Ovary (tissue), 9 donors: Measurements from ENCODE around the gene CACHD1. TPM values are rescaled to one million over a fixed set of nuclear protein-coding genes. Genes with fewer than 3 reads are reported as not detected.
"Not testable (repeated sequence)": the region's sequence is repeated elsewhere in the genome, so short reads cannot be mapped to it uniquely, and the experiment has no call there.

Experiments used
- DNase-seq, 5 donors: peaks; one replicate each; pipeline ENCODE4 v3.0.0-alpha.2; 2019 to 2020
- H3K27ac ChIP-seq, 2 donors: fragments of 200-600 bp; one replicate each; pipeline versions ENCODE4 v1.5.1 to v1.8.0; 2019 to 2022
- H3K27me3 ChIP-seq: fragments of 200-600 bp; one replicate; pipeline ENCODE4 v1.8.0; 2022
- H3K36me3 ChIP-seq: fragments of 200-600 bp; sonication (generic); one replicate; pipeline ENCODE4 v1.5.1; 2019
- H3K4me1 ChIP-seq: one replicate; pipeline ENCODE4 v1.8.1; 2013; ENCODE audit warnings: mild to moderate bottlenecking, moderate library complexity; ENCODE audit not compliant: insufficient read depth
- H3K4me3 ChIP-seq: fragments of 200-600 bp; sonication (generic); one replicate; pipeline ENCODE4 v1.5.1; 2017
- H3K9me3 ChIP-seq, 2 donors: fragments of 200-600 bp in 1 of 2; sonication (generic) in 1 of 2; one replicate each; pipeline versions ENCODE4 v1.5.1 to v1.8.1; 2013 to 2019; ENCODE audit warnings: mild to moderate bottlenecking in 1 of 2, moderate library complexity in 1 of 2
- CTCF ChIP-seq, 3 donors: fragments of 450-650 bp in 2 of 3; fragments of 200-600 bp in 1 of 3; IDR thresholded peaks; one replicate each; pipeline versions ENCODE4 v1.5.1 to v1.8.0; 2016 to 2022; ENCODE audit warnings: antibody characterized with exemption in 3 of 3, mild to moderate bottlenecking in 1 of 3
- EP300 ChIP-seq: sonication (generic); formaldehyde crosslinking; IDR thresholded peaks from one replicate; pipeline ENCODE4 v1.6.1; 2017; ENCODE audit warnings: antibody characterized with exemption
- POLR2A ChIP-seq: fragments of 450-650 bp; IDR thresholded peaks from one replicate; pipeline ENCODE4 v1.6.1; 2017; ENCODE audit warnings: antibody characterized with exemption, mild to moderate bottlenecking, moderate library complexity
- WGBS, 3 donors: extraction: QIAGEN DNeasy Blood & Tissue Kit in 1 of 3; methylation state at CpG; one replicate each; pipeline versions ENCODE4 v1.1.5 to v1.1.7; 2013 to 2017; 5-methylcytosine and 5-hydroxymethylcytosine counted together
- intact Hi-C, 4 donors: fragments of 100-400 bp; cut with DNase I; formaldehyde crosslinking; loops; one replicate each; pipeline versions ENCODE4 v1.11.0 to v1.15.1; 2022 to 2023
- polyA plus RNA-seq, 2 donors: library from polyadenylated mRNA; stranded (reverse); fragments of 200-250 nt in 1 of 2; fragments of 350-450 nt in 1 of 2; fragmentation: Illumina TruSeq in 1 of 2; extraction: RNeasy Lipid Tissue Mini Kit (QIAGEN cat#74804) in 1 of 2; gene quantifications; one replicate each; pipeline ENCODE4 v1.2.3, GENCODE V29; 2013 to 2014
- total RNA-seq, 7 donors: library from RNA; depleted of rRNA in 2 of 7; stranded (reverse); fragments of >200 nt in 2 of 7; fragmentation: NEBNext Ultra II Directional in 3 of 7; extraction: Animal tissue kit (Norgen Biotek cat#: 25700) in 3 of 7; gene quantifications; one replicate each; pipeline versions ENCODE4 v1.1.0 to v1.2.4, GENCODE V29; 2016 to 2023
- donor health status: DM: no; HTN: no; CAD: no; lungs with moderate emphysema.
- donor health status: DM: no; HTN: no; CAD: no.
- donor health status: Bipolar disorder and iron deficiency.
- donor health status: DM: yes; HTN: yes; CAD: no.
- donor health status: DM: no; HTN: no; CAD: no.
- donor health status: DM: yes; HTN: yes; CAD: no.

Gene CACHD1
- total and polyA plus RNA-seq, 9 donors: 17.0 to 33.1 (median 23.2) TPM

GRCh38 chr1:64505232-64505943, 35.5 kb downstream of the CACHD1 start:
- peak; percentile 31 to 61 (median 45) for DNase-seq
- Histone ChIP-seq H3K9me3 (no peaks in the 10 kb centered on the region), H3K36me3 (no peaks in the 10 kb centered on the region), H3K27me3 (no peaks in the 10 kb centered on the region), H3K27ac (peak overlapping the region in 1 of 2 donors; percentile 41), H3K4me1 (peaks cover 17% of the 10 kb centered on the region), H3K4me3 (peak overlapping the region; percentile 35)
- WGBS, 3 donors: 6 to 12% (median 11%) methylated on average over 7 to 44 of the region's 51 CpGs
- intact Hi-C loops: no loop called here
- TF ChIP-seq EP300: no peak
- no peak for TF ChIP-seq POLR2A
- TF ChIP-seq CTCF (IDR thresholded peaks at IDR 0.05): no peak

DNA sequence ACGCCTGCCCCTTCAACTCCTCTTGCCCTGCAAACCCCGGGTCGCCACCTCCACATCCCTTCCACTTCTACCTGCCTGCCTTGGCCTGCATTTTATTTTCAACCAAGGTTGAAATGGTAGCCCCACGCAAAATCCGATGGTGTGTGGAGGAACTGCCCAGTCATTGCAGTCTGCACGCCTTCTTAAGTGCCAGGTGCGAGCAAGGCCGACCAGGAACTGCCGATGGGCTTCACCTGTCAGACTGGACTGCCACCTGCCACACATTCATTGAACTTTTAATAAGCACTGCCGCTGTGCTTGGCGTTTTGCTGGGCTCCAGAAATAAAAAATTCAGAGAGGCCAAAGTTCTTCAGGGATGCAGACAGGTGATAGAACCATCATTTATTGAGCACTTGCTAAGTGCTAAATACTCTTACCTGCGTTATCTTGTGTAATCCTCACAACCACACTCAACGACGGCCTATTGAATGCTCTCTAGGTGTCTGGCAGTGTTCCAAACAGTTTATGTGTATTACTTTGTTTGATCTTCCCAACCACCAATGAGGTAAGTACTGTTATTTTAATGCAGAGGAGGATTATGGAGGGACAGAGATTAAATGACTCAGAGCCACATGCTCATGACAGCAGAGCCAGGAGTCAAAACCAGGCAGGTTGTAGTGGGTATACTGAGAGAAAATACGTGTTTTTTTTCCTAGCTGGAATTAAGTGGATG, 36.2 kb downstream of the CACHD1 start:
- WGBS, 3 donors: 58 to 61% (median 59%) methylated on average over 14 to 15 of the region's 15 CpGs
- peak in 1 of 5 donors; percentile 38 for DNase-seq
- Histone ChIP-seq H3K27ac (no peak overlapping the region), H3K36me3 (no peaks in the 10 kb centered on the region), H3K9me3 (no peaks in the 10 kb centered on the region), H3K4me3 (peak overlapping the region; percentile 35), H3K27me3 (no peaks in the 10 kb centered on the region), H3K4me1 (peaks cover 17% of the 10 kb centered on the region)
- TF ChIP-seq CTCF (IDR thresholded peaks at IDR 0.05) (no peak), POLR2A (no peak), EP300 (no peak)
- intact Hi-C loops: no loop called here

DNA sequence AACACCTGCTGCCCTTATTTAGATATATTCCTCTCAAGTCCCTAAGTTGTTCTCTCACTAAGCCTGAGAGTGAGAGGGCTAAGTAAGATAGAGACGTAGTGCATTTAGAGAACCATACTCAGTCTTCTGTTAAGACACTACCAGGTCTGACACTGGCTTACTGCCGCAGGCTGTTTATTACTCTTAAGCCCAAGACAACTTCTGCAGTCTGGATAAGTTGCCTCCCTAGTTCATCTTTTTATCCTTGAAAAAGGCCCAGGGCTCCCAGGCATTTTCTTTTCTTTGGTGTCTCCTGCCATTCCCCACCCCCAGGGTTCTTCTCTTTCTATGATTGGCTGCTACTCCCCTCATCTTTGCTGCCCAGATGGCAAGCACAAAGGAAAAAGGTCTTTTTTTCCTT, 38.7 kb downstream of the CACHD1 start:
- TF ChIP-seq CTCF (IDR thresholded peaks at IDR 0.05) (no peak), EP300 (no peak), POLR2A (no peak)
- Histone ChIP-seq H3K36me3 (no peaks in the 10 kb centered on the region), H3K27me3 (no peaks in the 10 kb centered on the region), H3K4me1 (peaks cover 33% of the 10 kb centered on the region), H3K4me3 (no peak overlapping the region), H3K27ac (peak overlapping the region in 1 of 2 donors; percentile 38), H3K9me3 (no peaks in the 10 kb centered on the region)
- DNase-seq: no peak
- WGBS, 3 donors: 27 to 34% (median 30%) methylated on average over 2 of the region's 2 CpGs
- intact Hi-C loops: no loop called here

DNA sequence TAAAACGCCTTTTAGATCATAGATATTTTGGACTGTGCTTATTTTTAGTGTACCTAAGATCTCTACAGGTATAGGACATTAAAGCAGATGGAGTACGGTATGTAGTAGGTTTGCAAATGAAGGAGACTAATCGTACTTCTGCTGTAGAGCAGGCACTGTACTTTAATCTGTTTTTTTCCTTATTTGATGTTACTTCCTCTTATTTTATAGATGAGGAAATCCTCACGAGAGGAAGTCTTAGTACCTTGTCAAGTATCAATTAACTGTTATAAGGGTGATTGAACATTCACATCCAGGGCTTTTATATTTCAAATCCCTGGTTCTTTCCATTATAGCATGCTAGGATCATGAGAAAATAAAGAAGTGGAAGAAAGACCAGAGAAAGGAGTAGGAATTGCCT, 41.1 kb downstream of the CACHD1 start:
- H3K36me3 ChIP-seq: no peaks in the 10 kb centered on the region
- H3K4me3 ChIP-seq: no peak overlapping the region
- H3K27me3 ChIP-seq: no peaks in the 10 kb centered on the region
- no peak for TF ChIP-seq EP300
- no peaks in the 10 kb centered on the region for H3K9me3 ChIP-seq
- no peak for DNase-seq
- 89 to 96% (median 91%) methylated on average over 4 of the region's 4 CpGs for WGBS, 3 donors
- intact Hi-C loops: no loop called here
- peaks cover 29% of the 10 kb centered on the region for H3K4me1 ChIP-seq
- no peak overlapping the region for H3K27ac ChIP-seq

DNA sequence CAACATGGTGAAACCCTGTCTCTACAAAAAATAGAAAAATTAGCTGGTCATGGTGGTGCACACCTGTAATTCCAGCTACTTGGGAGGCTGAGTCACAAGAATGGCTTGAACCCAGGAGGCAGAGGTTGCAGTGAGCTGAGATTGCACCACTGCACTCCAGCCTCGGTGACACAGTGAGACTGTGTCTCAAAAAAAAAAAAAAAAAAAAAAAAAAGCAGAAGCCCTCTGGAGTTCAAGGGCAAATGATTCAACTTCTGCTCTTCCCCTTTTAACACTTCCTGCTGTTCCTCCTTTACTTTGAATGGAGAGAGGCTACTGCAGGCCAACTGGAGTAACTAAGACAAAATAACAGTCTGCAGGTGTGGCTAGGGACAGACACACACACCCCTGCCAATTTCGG, 42.3 kb downstream of the CACHD1 start:
- DNase-seq, H3K36me3 ChIP-seq, intact Hi-C loops, H3K9me3 ChIP-seq, H3K27me3 ChIP-seq, H3K4me3 ChIP-seq: not testable (repeated sequence)
- H3K27ac ChIP-seq: peak overlapping the region in 1 of 2 donors; percentile 58
- H3K4me1 ChIP-seq: peaks cover 32% of the 10 kb centered on the region
- WGBS, 3 donors: 9 to 21% (median 11%) methylated on average over 2 of the region's 2 CpGs
